ENCODE results near the gene SLC7A10. TPM values are rescaled to one million over a fixed set of nuclear protein-coding genes. Genes with fewer than 3 reads are reported as not detected.

SLC7A10 gene
- total RNA-seq, 1 experiment from 2014 or later, result 2.9 TPM

GRCh38 chr19:33242911-33243310 lies 17.3 kb upstream of the SLC7A10 start:
- Histone ChIP-seq H3K56ac (ENCODE audit: insufficient read length, low read depth, low read length) (no peak overlapping the region), H3K23me2 (ENCODE audit: insufficient read length, low read depth, low read length, poor library complexity, severe bottlenecking) (no peaks in the 10 kb centered on the region), H2BK5ac (ENCODE audit: insufficient read length, low read length) (no peak overlapping the region), H3K4ac (ENCODE audit: low read depth, low read length) (no peak overlapping the region), H3K27ac (ENCODE audit: insufficient read length, low read depth, low read length) (no peak overlapping the region), H2AK5ac (ENCODE audit: insufficient read length, low read length) (no peak overlapping the region), H3K4me1 (ENCODE audit: insufficient read depth, low read length) (no peaks in the 10 kb centered on the region), H3K14ac (ENCODE audit: insufficient read depth, low read length) (no peak overlapping the region), H3K18ac (ENCODE audit: insufficient read length, low read depth, low read length) (no peak overlapping the region), H4K20me1 (ENCODE audit: control insufficient read depth, insufficient read depth, insufficient read length) (no peaks in the 10 kb centered on the region), H3K9me3 (ENCODE audit: control insufficient read depth, low read depth, low read length) (no peaks in the 10 kb centered on the region), H4K91ac (ENCODE audit: insufficient read length, low read depth, low read length) (no peak overlapping the region), H2BK120ac (ENCODE audit: low read depth, low read length, poor library complexity, severe bottlenecking) (no peak overlapping the region), H3K79me1 (ENCODE audit: insufficient read depth, low read depth, low read length, poor library complexity, severe bottlenecking) (no peaks in the 10 kb centered on the region), H3K23ac (ENCODE audit: insufficient read length, low read depth, low read length) (no peak overlapping the region), H3T11ph (ENCODE audit: low read length) (no peak overlapping the region), H3K79me2 (ENCODE audit: insufficient read depth, low read length) (no peaks in the 10 kb centered on the region), H2BK12ac (ENCODE audit: insufficient read length, low read depth, low read length) (no peak overlapping the region), H4K5ac (ENCODE audit: insufficient read length, low read depth, low read length) (no peak overlapping the region), H3K9ac (ENCODE audit: extremely low read depth, insufficient read length, low read length) (no peak overlapping the region), H2AFZ (ENCODE audit: low read length) (no peak overlapping the region), H3K27me3 (ENCODE audit: insufficient read depth, low read length) (no peaks in the 10 kb centered on the region), H3K4me2 (ENCODE audit: insufficient read depth, insufficient read length, low read length) (no peak overlapping the region), H4K8ac (replicated peaks; ENCODE audit: insufficient read length, low read depth, low read length) (no peak overlapping the region), H2BK15ac (ENCODE audit: low read depth, low read length) (no peak overlapping the region), H2BK20ac (ENCODE audit: low read depth, low read length, poor library complexity, severe bottlenecking) (no peak overlapping the region)
- TF ChIP-seq, protein P1, sequence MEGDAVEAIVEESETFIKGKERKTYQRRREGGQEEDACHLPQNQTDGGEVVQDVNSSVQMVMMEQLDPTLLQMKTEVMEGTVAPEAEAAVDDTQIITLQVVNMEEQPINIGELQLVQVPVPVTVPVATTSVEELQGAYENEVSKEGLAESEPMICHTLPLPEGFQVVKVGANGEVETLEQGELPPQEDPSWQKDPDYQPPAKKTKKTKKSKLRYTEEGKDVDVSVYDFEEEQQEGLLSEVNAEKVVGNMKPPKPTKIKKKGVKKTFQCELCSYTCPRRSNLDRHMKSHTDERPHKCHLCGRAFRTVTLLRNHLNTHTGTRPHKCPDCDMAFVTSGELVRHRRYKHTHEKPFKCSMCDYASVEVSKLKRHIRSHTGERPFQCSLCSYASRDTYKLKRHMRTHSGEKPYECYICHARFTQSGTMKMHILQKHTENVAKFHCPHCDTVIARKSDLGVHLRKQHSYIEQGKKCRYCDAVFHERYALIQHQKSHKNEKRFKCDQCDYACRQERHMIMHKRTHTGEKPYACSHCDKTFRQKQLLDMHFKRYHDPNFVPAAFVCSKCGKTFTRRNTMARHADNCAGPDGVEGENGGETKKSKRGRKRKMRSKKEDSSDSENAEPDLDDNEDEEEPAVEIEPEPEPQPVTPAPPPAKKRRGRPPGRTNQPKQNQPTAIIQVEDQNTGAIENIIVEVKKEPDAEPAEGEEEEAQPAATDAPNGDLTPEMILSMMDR (conservative IDR thresholded peaks at IDR 0.05), result no peak
- Mint-ChIP-seq H3K4me1 (peaks cover 0 to 4% of the 10 kb centered on the region in 2 experiments; a peak in 1 of 4 replicates), H3K4me3 (no peak overlapping the region), H3K9me3 (peaks cover 9 to 10% of the 10 kb centered on the region in 2 experiments; a peak in 3 of 5 replicates), H3K36me3 (ENCODE audit: insufficient read depth in 1 of 3, low read depth in 3 of 3) (peaks cover 0 to 5% (median 3%) of the 10 kb centered on the region in 3 experiments; a peak in 2 of 7 replicates), H3K27ac (no peak overlapping the region), H3K27me3 (ENCODE audit: low read depth) (peaks cover 14% of the 10 kb centered on the region)
- no CpG with 5 or more reads among the region's 6 CpGs for WGBS (ENCODE audit: extremely low coverage, insufficient read length, low lambda C conversion rate)
- DNase-seq, result no peak
